HepG2 (cell line): Measurements from ENCODE around the gene CEP57L1. TPM values are rescaled to one million over a fixed set of nuclear protein-coding genes. Genes with fewer than 3 reads are reported as not detected.

Experiments
- BCLAF1 ChIP-seq: fragments of 450-650 bp; IDR thresholded peaks from 2 replicates; pipeline ENCODE4 v1.6.1; 2017; ENCODE audit warnings: mild to moderate bottlenecking
- EHMT2 ChIP-seq: fragments of 200-600 bp; sonication (generic); IDR thresholded peaks from 2 replicates; pipeline ENCODE4 v1.7.0; 2017; ENCODE audit warnings: antibody characterized with exemption, low read depth, low read length, borderline replicate concordance
- HMGA1 ChIP-seq: sonication (generic); formaldehyde crosslinking; conservative IDR thresholded peaks from 2 replicates; pipeline ENCODE4 v1.4.0; 2020; ENCODE audit warnings: missing genetic modification reagents
- RAD51 ChIP-seq: fragments of 450-650 bp; IDR thresholded peaks from 2 replicates; pipeline ENCODE4 v1.6.1; 2016; ENCODE audit warnings: borderline replicate concordance
- REL ChIP-seq: sonication (generic); formaldehyde crosslinking; conservative IDR thresholded peaks from 2 replicates; pipeline ENCODE4 v1.8.0; 2022; ENCODE audit warnings: mild to moderate bottlenecking, missing genetic modification reagents, moderate library complexity
- SNAI1 ChIP-seq: sonication (generic); formaldehyde crosslinking; IDR thresholded peaks from 2 replicates; pipeline ENCODE4 v1.5.0; 2020; ENCODE audit warnings: mild to moderate bottlenecking, missing genetic modification reagents, borderline replicate concordance
- SUZ12 ChIP-seq: fragments of 150-350 bp; IDR thresholded peaks from 2 replicates; pipeline ENCODE4 v1.6.1; 2014; ENCODE audit warnings: low read depth, low read length
- TAF15 ChIP-seq: fragments of 200-400 bp; formaldehyde crosslinking; IDR thresholded peaks from one replicate; pipeline ENCODE4 v1.6.1; 2018; ENCODE audit warnings: mild to moderate bottlenecking, low read depth, low read length; ENCODE audit not compliant: poor library complexity, severe bottlenecking
- ZBTB21 ChIP-seq: sonication (generic); formaldehyde crosslinking; IDR thresholded peaks from 2 replicates; pipeline ENCODE4 v1.4.0; 2020; ENCODE audit warnings: missing genetic modification reagents
- ZFP1 ChIP-seq: IDR thresholded peaks from 2 replicates; pipeline ENCODE4 v1.6.1; 2016
- ZFP62 ChIP-seq: sonication (generic); formaldehyde crosslinking; IDR thresholded peaks from 2 replicates; pipeline ENCODE4 v1.4.0; 2020; ENCODE audit warnings: missing genetic modification reagents
- ZNF138 ChIP-seq: sonication (generic); formaldehyde crosslinking; IDR thresholded peaks from 2 replicates; pipeline ENCODE4 v1.5.0; 2020; ENCODE audit warnings: mild to moderate bottlenecking, low read depth, missing genetic modification reagents
- ZNF160 ChIP-seq: sonication (generic); formaldehyde crosslinking; IDR thresholded peaks from 2 replicates; pipeline ENCODE4 v1.8.0; 2022; ENCODE audit warnings: mild to moderate bottlenecking, inconsistent platforms, missing genetic modification reagents
- ZNF180 ChIP-seq: sonication (generic); formaldehyde crosslinking; IDR thresholded peaks from 2 replicates; pipeline ENCODE4 v1.4.0; 2020; ENCODE audit warnings: low read depth, missing genetic modification reagents, borderline replicate concordance
- ZNF207 ChIP-seq: fragments of 450-650 bp; IDR thresholded peaks from 2 replicates; pipeline ENCODE4 v1.6.1; 2016; ENCODE audit warnings: antibody characterized with exemption, borderline replicate concordance
- ZNF34 ChIP-seq: sonication (generic); formaldehyde crosslinking; IDR thresholded peaks from 2 replicates; pipeline ENCODE4 v1.4.0; 2020; ENCODE audit warnings: mild to moderate bottlenecking, missing genetic modification reagents, borderline replicate concordance
- ZNF350 ChIP-seq: sonication (generic); formaldehyde crosslinking; IDR thresholded peaks from 2 replicates; pipeline ENCODE4 v1.4.0; 2020; ENCODE audit warnings: mild to moderate bottlenecking, low read depth, missing genetic modification reagents, borderline replicate concordance
- ZNF407 ChIP-seq: sonication (generic); formaldehyde crosslinking; IDR thresholded peaks from one replicate; pipeline ENCODE4 v1.5.1; 2020; ENCODE audit warnings: mild to moderate bottlenecking, missing genetic modification reagents; ENCODE audit errors: not compliant biosample characterization
- ZSCAN20 ChIP-seq: sonication (generic); formaldehyde crosslinking; IDR thresholded peaks from 2 replicates; pipeline ENCODE4 v1.4.0; 2020; ENCODE audit warnings: missing genetic modification reagents, mild to moderate bottlenecking, borderline replicate concordance
- polyA plus RNA-seq, 8 experiments: library from polyadenylated mRNA; depleted of rRNA in 3 of 8; stranded (reverse) in 7 of 8; unstranded in 1 of 8; fragments of >200 nt; fragmentation: Illumina TruSeq in 4 of 8; extraction: Trizol in 4 of 8; gene quantifications; 2 replicates each; pipeline versions ENCODE4 v1.2.1 to v1.2.3, GENCODE V29; 2011 to 2016; ENCODE audit warnings: low read depth in 4 of 8, missing spikeins in 1 of 8, mixed read lengths in 1 of 8; ENCODE audit not compliant: insufficient read depth in 1 of 8
- total RNA-seq, 5 experiments: library from RNA; depleted of rRNA; stranded (reverse); fragments of >200 nt; fragmentation: Illumina TruSeq; extraction: Trizol; gene quantifications; 2 replicates each; pipeline ENCODE4 v1.2.3, GENCODE V29; 2016; ENCODE audit warnings: low read depth in 1 of 5

Gene CEP57L1
- total and polyA plus RNA-seq, 2 of the 13 experiments (the other 11 are each of a cell fraction or from before 2014, with no cell fraction given), result 7.7 to 15.5 TPM

- no peak for TF ChIP-seq ZNF407
- no peak for TF ChIP-seq RAD51
- no peak for TF ChIP-seq ZSCAN20 (CRISPR knock-in tag)
- peak; percentile 70; the same call in 1 of the 2 replicates for TF ChIP-seq ZBTB21
- no peak for TF ChIP-seq HMGA1 (CRISPR knock-in tag)
- TF ChIP-seq ZFP1 (CRISPR knock-in tag), result peak; percentile 57; the same call in 1 of the 2 replicates
- no peak for TF ChIP-seq BCLAF1
- TF ChIP-seq ZNF34, result 0 out of 2 replicates have a peak, but pooled peaks have one; percentile 67
- no peak for TF ChIP-seq EHMT2
- no peak for TF ChIP-seq ZFP62 (CRISPR knock-in tag)
- peak; percentile 26; the same call in 1 of the 2 replicates for TF ChIP-seq REL (CRISPR knock-in tag)
- TF ChIP-seq ZNF160, result no peak
- peak; percentile 89 for TF ChIP-seq ZNF350 (CRISPR knock-in tag)
- peak; percentile 74 for TF ChIP-seq SUZ12
- TF ChIP-seq ZNF207, result no peak
- TF ChIP-seq ZNF138, result no peak
- no peak for TF ChIP-seq TAF15
- TF ChIP-seq SNAI1, result no peak
- no peak for TF ChIP-seq ZNF180 (CRISPR knock-in tag)
Observed at GRCh38 chr6:109095036-109095834, at the start of gene CEP57L1 (continued).
